GM20000 (cell line): ENCODE results near the gene C15orf62.

ENCODE experiments used
- DNase-seq: peaks from one replicate; pipeline ENCODE4 v3.0.0; 2012; ENCODE audit warnings: low spot score
- TF ChIP-seq, protein P1 (sequence below): IDR thresholded peaks from 2 replicates; pipeline ENCODE4 v1.5.1; 2012; ENCODE audit warnings: mild to moderate bottlenecking, control low read depth; ENCODE audit errors: extremely low read depth, missing control alignments

The C15orf62 gene

DNA sequence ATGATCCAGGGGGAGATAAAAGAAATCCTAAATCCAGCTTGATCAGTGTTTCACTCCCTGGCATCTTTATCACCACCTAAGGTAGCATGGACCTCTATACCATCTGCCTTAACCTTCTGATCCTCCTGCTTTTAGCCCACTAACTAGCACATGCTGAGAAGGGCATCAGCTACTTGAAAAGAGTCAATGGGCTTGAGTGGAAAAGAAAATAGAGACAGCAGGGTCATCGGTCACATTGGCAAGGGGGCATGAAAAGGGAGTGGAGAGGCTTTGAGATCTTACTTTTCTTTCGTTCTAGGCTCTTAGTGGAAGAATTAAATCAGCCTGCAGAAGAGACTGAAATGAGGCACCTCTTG is 36.9 kb downstream of the C15orf62 start:
- DNase-seq: no peak
- TF ChIP-seq, protein P1, sequence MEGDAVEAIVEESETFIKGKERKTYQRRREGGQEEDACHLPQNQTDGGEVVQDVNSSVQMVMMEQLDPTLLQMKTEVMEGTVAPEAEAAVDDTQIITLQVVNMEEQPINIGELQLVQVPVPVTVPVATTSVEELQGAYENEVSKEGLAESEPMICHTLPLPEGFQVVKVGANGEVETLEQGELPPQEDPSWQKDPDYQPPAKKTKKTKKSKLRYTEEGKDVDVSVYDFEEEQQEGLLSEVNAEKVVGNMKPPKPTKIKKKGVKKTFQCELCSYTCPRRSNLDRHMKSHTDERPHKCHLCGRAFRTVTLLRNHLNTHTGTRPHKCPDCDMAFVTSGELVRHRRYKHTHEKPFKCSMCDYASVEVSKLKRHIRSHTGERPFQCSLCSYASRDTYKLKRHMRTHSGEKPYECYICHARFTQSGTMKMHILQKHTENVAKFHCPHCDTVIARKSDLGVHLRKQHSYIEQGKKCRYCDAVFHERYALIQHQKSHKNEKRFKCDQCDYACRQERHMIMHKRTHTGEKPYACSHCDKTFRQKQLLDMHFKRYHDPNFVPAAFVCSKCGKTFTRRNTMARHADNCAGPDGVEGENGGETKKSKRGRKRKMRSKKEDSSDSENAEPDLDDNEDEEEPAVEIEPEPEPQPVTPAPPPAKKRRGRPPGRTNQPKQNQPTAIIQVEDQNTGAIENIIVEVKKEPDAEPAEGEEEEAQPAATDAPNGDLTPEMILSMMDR: no peak

DNA sequence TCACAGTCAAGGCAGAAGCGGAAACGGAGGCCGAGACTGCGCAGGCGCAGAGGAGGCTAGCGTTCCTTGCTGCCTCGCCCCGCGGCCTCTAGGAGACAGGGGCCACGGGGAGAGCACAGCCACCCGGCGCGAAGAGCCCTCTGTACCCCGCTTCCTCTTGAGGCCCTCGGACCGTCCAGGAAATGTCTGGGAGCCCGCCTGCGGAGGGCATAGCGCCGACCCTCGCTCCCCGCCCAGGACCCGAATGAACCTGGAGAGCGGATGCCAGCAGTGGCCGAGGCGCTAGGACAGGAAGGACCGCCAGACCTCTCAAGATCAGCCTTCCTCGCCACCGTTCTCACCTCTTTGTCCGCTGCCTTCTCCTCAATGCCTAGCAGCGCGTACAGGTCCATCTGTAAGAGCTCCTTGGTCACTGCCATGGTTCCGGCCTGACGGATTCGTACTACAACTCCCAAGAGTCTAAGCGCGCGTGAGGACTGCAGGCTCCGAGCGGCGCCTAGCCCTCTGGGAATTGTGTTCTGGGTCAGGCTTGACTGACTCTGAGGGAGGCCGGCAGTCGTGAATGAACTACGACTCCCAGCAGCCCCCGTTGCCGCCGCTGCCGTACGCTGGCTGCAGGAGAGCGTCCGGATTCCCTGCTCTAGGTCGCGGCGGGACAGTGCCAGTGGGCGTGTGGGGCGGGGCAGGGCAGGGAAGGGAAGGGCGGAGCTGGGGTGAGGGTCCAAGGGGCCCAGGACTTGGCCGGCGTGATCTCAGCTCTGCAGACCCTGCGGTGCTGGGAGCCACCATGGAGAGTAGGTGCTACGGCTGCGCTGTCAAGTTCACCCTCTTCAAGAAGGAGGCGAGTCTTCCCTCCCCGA is 37.5 kb downstream of the C15orf62 start, which contains the start of the genes DNAJC17 and ZFYVE19:
Gene DNAJC17 (minus strand): TSS at position 446 of the 860 bp plus-strand sequence. CDS start 27 bp downstream, at position 419.
Gene ZFYVE19 (plus strand): TSS at position 62 of the 860 bp plus-strand sequence. CDS start 501 bp downstream, at position 563.
- DNase-seq: peak; percentile 89
- TF ChIP-seq, protein P1: no peak

- TF ChIP-seq, protein P1: no peak
- no peak for DNase-seq
Observed at GRCh38 chr15:40807888-40808461, 38.2 kb downstream of the C15orf62 start.

DNA sequence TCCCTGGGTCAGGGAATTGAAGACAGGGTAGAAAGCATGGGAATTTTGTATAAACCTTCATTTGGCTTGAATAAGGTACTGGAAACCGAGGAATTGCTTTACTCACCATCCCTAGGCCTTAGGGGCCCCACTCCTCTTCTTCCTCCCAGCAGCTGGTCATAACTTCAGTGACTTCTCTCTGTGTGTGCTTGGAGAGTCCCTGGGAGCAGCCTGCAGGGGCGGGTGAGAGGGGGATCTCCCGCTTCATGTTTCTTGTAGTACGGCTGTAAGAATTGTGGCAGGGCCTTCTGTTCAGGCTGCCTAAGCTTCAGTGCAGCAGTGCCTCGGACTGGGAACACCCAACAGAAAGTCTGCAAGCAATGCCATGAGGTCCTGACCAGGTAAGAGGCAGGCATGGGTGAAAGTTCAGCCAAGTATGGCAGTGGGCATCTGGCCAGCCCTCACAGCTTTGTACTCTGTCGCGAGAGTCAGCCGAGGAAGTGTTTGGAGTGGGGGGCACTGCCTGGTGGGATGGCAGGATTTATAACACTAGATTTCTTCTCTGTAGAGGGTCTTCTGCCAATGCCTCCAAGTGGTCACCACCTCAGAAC is 39.2 kb downstream of the C15orf62 start:
- TF ChIP-seq, protein P1: no peak
- DNase-seq: peak; percentile 29

GRCh38 chr15:40812721-40813425 is 43.1 kb downstream of the C15orf62 start:
- no peak for DNase-seq
- TF ChIP-seq, protein P1: no peak

- no peak for DNase-seq
- TF ChIP-seq, protein P1: no peak
Observed at GRCh38 chr15:40815042-40815698, 45.4 kb downstream of the C15orf62 start.
